HL-60 (cell line): ENCODE results near the gene ZNF518A.

Source experiments
- CTCF ChIP-seq: IDR thresholded peaks from one replicate; pipeline ENCODE4 v1.5.1; 2011; ENCODE audit warnings: low read length, control low read depth, inconsistent platforms; ENCODE audit not compliant: insufficient read depth
- POLR2AphosphoS5 ChIP-seq: IDR thresholded peaks from 2 replicates; pipeline ENCODE4 v1.6.1; 2012; ENCODE audit warnings: low read depth

DNA sequence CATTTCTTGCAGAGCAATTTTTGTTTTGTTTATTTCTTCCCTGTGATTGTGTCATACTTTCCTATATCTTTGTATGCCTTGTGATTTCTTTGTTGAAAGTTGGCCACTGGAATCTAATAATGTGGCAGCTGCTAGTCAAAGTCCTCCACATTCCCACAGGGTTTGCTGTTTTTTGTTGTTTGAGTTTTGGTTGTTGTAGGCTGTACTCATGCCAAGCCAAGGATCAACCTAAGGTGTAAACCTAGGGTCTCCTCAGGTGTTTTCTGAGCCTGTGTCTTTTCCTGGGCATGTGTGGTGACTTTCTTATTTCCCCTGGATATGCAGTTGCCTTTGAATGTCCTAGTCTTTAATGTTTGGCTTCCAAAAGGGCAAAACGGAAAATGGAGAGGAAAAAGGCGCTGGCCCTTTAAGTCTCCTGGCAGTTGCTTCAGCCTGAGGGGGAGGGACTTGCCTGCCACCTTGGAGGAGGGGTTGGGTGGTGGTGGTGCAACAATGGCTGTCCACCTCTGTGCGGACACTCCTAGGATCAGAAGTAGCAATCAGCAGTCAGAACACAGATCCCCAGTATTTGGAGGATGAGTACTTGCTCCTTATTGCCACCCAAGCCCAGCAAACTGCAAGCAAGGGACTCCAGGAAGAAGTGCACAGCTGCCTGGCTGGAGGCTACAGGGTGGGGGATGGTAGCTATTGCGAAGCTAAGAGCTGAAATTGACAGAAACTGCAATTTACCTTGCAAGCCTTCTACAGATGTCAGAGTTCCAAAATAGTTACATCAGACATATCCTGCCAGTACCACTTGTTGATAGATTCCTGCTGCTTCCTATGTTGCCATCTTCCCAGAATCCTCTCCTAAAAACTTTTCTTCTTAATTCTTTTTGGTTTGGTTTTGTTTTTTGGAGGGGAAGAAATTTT, 5.6 kb upstream of the ZNF518A start:
- TF ChIP-seq CTCF (no peak), POLR2AphosphoS5 (peak; percentile 86)
